Measurements from ENCODE around the gene C22orf23.

C22orf23 gene

DNA sequence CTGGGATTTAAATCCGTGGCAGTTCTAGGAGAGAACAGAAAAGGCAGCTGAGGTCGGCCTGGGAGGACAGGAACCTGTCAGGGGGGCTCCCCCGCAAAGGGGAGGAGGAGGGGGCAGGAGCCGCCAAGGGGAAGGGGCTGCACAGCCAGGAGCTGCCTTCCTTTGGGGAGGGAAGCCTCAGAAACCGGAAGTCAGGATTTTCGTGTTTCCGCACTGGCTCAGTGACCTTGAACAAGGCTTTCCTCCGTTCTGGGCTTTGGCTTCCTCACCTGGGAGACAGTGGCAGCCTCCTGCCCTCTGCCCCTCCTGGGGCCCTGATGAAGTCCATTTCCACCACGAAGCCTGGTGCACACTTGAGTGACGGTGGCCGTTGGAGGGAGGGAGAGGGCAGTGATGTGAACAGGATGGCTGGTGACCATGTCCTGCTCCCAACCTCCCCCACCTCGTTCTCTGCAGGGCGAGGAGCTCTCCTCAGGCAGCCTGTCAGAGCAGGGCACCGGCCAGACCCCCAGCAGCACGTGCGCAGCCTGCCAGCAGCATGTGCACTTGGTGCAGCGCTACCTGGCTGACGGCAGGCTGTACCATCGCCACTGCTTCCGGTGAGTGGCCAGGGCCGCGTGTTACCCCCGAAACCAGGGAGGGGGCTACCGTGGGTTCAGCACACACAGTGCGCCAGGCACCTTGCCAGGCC is 34.7 kb downstream of the C22orf23 start:
- DNase-seq (ENCODE audit: low read depth), result no peak
- TF ChIP-seq, protein P1, sequence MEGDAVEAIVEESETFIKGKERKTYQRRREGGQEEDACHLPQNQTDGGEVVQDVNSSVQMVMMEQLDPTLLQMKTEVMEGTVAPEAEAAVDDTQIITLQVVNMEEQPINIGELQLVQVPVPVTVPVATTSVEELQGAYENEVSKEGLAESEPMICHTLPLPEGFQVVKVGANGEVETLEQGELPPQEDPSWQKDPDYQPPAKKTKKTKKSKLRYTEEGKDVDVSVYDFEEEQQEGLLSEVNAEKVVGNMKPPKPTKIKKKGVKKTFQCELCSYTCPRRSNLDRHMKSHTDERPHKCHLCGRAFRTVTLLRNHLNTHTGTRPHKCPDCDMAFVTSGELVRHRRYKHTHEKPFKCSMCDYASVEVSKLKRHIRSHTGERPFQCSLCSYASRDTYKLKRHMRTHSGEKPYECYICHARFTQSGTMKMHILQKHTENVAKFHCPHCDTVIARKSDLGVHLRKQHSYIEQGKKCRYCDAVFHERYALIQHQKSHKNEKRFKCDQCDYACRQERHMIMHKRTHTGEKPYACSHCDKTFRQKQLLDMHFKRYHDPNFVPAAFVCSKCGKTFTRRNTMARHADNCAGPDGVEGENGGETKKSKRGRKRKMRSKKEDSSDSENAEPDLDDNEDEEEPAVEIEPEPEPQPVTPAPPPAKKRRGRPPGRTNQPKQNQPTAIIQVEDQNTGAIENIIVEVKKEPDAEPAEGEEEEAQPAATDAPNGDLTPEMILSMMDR (IDR thresholded peaks at IDR 0.05; ENCODE audit: insufficient read depth, low read depth, low read length, missing control alignments), result no peak
- H3K4me3 ChIP-seq (ENCODE audit: low read length), result no peak overlapping the region

DNA sequence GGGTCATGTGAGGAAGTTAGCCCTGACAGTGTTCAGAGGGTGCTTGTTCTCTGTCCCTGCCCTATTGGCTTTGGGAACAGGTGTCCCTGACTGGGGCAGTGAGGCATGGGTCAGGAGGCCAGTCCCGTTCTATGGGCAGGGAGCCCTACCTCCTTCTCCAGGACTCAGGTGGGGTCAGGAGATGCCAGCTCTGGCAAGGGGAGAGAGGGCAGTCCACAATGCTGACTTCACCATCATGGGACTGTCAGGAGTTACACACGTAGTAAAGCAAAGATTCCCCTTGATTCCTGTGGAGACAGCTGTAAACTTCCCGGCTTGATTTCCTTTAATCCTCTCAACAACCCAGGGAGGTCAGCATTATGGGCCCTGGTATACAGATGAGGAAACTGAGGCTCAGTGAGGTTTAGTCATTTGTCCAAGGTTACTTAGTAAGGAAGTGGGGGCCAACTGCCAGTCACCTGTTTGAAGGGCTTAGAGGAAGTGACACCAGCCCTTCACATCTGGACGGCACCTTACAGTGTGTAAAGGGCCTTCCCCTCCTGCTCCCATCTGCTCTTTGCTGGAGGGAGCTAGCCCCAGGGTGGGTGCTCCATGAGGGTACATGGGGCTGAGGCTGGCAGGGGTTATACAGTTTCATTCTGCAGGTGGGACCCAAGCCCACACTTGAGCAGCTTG is 35.4 kb downstream of the C22orf23 start:
- TF ChIP-seq, protein P1 (IDR thresholded peaks at IDR 0.05; ENCODE audit: insufficient read depth, low read depth, low read length, missing control alignments), result no peak
- no peak overlapping the region for H3K4me3 ChIP-seq (ENCODE audit: low read length)
- DNase-seq (ENCODE audit: low read depth), result no peak

DNA sequence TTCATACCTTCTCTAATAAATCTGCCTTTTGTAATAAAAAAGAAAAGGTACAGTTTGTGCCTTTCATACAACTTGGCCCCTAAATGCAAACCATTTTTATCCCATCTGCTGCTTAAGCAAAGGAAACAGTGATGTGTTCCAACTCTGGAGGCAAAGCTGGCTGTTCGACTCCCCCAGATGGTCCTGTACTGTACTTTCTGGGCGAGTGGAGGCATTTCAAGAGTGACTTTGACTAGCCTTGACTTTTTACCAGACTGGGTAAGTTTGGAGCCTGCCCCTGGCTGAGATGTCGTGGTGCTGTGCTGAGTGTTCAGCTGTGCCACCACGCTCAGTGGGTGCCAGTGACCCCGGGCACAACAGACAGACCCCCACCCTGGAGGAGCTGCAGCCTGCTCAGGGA is 37.1 kb downstream of the C22orf23 start:
- TF ChIP-seq, protein P1 (IDR thresholded peaks at IDR 0.05; ENCODE audit: insufficient read depth, low read depth, low read length, missing control alignments), result no peak
- no peak overlapping the region for H3K4me3 ChIP-seq (ENCODE audit: low read length)
- DNase-seq (ENCODE audit: low read depth), result no peak

DNA sequence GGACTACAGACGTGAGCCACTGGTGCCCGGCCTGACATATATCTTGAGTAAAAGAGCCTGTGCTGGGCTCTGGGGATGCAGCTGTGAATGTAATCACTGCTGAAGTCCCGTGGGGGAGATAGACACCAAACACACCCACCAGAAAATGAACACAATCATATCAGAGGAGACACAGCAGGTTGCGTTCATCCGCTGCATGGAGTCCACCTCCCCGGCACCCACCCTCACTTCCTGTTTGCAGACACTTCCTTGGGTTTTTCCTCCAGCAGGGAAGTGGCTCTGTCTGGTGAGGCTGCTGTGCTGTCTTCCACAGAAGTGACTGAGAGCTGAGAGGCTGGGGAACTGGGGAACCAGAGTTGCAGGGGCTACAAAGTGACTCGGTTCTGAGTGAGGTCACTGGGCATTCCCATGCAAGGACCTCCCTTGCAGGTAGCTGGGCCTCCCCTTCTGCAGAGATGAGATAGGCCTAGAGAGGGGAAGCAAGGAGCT is 40.1 kb downstream of the C22orf23 start:
- TF ChIP-seq, protein P1 (IDR thresholded peaks at IDR 0.05; ENCODE audit: insufficient read depth, low read depth, low read length, missing control alignments), result no peak
- DNase-seq (ENCODE audit: low read depth), result no peak
- H3K4me3 ChIP-seq (ENCODE audit: low read length), result no peak overlapping the region

DNA sequence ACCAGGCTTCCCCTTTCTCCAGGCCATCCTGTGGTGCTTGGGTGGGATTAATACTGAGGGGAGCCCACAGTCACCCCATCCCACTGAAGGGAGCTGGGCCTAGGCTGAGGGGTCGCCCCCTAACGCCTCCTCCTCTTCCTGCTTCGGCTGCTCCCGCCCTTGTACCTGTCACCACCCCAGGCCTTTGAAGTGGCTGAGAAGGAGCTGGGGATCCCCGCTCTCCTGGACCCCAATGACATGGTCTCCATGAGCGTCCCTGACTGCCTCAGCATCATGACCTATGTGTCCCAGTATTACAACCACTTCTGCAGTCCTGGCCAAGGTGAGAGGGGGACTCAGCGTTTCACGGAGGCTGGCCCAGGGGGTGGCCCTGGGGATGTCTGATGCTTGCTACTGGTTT is 41.2 kb downstream of the C22orf23 start:
- H3K4me3 ChIP-seq (ENCODE audit: low read length), result no peak overlapping the region
- TF ChIP-seq, protein P1 (IDR thresholded peaks at IDR 0.05; ENCODE audit: insufficient read depth, low read depth, low read length, missing control alignments), result no peak
- DNase-seq (ENCODE audit: low read depth), result no peak

DNA sequence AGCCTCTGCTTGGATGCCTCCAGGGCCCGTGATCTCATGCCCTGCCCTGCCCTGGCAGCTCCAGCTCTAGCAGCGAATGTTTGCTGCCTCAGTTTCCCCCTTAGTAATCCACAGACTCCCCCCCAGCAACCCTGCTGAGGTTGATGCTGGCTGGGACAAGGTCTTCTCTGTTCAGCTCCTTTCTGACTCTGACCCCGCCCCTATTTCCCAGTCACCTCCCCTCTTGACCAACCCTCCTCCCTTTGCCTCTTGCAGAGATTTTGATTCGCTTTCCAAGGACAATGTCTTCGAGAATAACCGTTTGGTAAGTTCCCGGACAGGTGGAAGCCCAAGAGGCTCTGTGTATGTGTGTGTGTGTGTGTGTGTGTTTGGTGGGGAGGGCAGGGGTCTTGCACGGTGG is 41.7 kb downstream of the C22orf23 start:
- TF ChIP-seq, protein P1 (IDR thresholded peaks at IDR 0.05; ENCODE audit: insufficient read depth, low read depth, low read length, missing control alignments), result no peak
- no peak overlapping the region for H3K4me3 ChIP-seq (ENCODE audit: low read length)
- no peak for DNase-seq (ENCODE audit: low read depth)

Data from epithelial cell of esophagus (primary cell).